Kasumi-1 (cell line): ENCODE results near the gene RPAP2.
A peak's percentile ranks its signal among the peaks of the same experiment; 100 is the strongest.
"Not testable (repeated sequence)": the region's sequence is repeated elsewhere in the genome, so short reads cannot be mapped to it uniquely, and the experiment has no call there.

Experiments
- DNase-seq, 2 experiments: peaks; one replicate each; lab custom pipeline; 2025; lab: John Stamatoyannopoulos, UW

The RPAP2 gene

GRCh38 chr1:92376345-92376744, 77.5 kb downstream of the RPAP2 start:
- peak; percentile 78 to 83 for DNase-seq

- not testable (repeated sequence) for DNase-seq
Measured at GRCh38 chr1:92377991-92378390, 79.1 kb downstream of the RPAP2 start.

GRCh38 chr1:92380867-92381266, 82.0 kb downstream of the RPAP2 start:
- no peak for DNase-seq

- DNase-seq: not testable (repeated sequence)
Measured at GRCh38 chr1:92393966-92394365, 95.1 kb downstream of the RPAP2 start.

DNA sequence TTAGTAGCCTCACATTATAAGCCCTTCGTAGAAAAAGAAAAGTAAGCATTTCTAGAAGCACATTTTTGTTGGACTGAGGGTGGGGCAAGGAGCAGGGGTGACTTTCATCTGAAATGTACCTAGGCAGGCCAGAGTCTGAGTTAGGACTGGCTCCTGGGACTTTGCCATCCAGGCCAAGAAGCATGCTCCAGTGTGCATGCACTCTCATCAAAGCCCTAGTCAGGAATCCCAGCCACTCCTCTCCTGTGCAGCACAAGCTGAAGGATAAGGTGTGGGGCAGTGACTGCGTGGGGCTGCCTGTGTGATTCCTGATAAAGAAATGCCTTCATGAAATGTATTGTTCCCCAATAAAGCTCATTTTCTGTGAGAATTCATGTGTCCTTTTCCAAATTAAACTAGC, 99.7 kb downstream of the RPAP2 start:
- no peak for DNase-seq

DNA sequence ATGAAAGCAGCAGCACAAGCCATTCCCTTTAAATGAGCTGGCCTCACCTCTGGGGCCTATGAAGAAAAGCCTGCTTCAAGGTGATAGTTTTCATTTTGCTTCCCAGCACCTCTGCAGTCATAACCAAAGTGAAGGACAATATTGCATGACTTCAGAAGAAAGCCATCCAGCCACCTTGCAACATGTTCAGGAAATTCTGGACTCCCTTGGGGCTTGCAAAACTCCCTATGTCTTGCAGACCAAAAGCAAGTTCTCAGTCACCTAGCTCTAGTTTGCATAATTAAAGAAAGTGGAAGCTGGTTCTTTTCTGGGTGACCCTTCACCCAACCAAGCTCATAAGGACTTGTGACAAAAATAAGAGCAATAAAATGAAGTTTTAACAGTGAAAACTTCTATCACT, 100.2 kb downstream of the RPAP2 start:
- peak; percentile 22 for DNase-seq

- DNase-seq: no peak
Measured at GRCh38 chr1:92404661-92405060, 105.8 kb downstream of the RPAP2 start.

DNA sequence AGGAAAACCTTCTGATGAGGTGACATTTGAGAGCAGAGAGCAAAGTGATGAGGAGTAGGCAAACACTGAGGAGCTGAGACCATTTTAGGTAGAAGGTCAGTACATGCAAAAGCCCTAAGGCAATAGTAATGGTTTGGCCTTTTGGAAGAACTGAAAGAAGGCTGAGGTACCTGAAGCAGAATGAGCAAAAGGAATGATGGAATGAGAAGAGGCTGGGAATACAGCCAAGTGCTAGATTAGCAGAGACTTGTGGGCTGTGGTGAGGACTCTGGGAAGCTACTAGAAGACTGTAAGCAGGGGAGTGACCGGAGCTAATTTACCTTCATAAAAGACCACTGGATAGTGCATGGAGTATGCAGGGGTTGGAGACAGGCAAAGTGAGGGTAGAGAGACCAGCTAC, 110.0 kb downstream of the RPAP2 start:
- DNase-seq: no peak

- no peak for DNase-seq
Measured at GRCh38 chr1:92409946-92410549, 111.2 kb downstream of the RPAP2 start.

DNA sequence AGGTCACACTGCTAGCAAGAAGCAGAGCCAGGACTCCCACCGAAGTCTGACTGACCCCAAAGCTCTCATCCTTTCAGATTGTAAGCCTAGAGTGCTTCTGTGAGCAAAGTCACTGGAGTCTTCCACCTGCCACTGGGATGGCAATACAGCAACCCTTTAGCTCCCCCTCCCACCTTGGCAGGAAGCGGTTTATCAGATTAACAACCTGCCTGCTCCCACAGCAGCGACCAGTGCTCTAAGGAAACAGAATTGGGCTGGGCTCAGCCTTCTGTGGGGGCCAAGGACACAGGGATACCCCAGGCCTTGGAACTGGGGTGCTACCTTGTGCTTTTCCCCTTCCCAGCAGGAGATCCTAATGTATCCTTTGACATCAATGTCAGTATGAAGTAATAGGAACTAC, 111.8 kb downstream of the RPAP2 start:
- DNase-seq: no peak

DNA sequence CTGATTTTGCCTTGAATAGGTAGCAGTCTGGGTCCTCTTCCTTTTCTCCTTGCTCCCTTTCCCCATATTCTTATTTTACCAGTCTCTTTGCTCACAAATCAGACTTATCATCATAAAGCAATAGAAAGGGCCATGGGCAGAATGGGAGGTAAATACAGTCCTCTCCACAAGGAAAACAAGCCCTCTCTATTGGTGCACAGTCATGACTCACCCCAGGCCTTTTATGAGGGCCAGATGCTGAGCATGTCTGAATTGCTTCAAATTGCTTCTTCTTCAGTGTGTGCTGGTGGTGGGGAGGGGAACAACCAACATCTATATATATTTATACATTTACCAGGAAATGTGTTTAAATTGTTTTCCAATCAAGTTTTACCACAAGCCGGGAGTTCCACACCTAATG, 112.7 kb downstream of the RPAP2 start:
- DNase-seq: peak in 1 of 2 experiments; percentile 8

GRCh38 chr1:92419642-92420041, 120.8 kb downstream of the RPAP2 start:
- no peak for DNase-seq

- DNase-seq: peak; percentile 37 to 42
Measured at GRCh38 chr1:92424381-92424780, 125.5 kb downstream of the RPAP2 start.

DNA sequence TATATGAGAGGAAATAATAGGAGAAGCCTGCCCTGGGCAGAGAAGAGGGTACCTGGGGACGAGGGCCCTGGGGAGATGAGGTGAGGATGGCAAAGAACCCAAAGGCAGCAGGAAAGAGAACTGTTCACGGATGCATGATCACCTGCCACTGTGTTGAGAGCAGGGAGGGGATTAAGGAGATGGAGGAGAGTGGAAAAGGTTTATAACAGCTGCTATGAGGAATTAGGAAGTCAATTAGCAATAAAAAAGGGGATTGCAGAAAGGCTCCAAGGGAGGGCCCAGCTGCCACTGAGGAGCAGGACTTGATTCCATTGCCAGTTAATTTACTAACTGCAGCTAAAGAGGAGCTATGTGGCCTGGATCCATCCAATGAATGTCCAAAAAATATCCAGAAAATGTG, 126.8 kb downstream of the RPAP2 start:
- DNase-seq: no peak

GRCh38 chr1:92430030-92430429, 131.2 kb downstream of the RPAP2 start:
- DNase-seq: no peak

DNA sequence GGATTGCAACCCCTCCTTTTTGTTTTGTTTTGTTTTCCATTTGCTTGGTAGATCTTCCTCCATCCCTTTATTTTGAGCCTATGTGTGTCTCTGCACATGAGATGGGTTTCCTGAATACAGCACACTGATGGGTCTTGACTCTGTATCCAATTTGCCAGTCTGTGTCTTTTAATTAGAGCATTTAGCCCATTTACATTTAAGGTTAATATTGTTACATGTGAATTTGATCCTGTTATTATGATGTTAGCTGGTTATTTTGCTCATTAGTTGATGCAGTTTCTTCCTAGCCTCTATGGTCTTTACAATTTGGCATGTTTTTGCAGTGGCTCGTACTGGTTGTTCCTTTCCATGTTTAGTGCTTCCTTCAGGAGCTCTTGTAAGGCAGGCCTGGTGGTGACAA, 135.7 kb downstream of the RPAP2 start:
- DNase-seq: not testable (repeated sequence)

GRCh38 chr1:92439291-92439690, 140.4 kb downstream of the RPAP2 start:
- DNase-seq: no peak

DNA sequence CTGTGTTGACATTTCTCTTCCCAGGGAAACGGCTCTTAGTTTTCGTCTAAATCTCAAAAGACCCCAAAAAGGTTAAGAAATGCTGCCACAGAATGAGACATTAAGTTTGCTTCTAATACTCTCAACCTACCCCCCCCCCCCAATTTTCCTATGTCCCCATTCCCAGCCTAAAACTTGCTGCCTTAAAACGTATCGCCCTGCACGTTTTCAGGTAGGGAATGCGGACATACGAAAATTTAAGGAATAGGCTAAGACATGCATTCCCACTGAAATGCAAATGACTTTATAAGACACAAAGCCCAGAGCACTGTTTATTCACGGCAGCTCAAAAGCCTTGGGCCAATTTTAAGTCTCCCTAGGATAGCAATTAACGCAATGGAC, 142.4 kb downstream of the RPAP2 start:
- no peak for DNase-seq

DNA sequence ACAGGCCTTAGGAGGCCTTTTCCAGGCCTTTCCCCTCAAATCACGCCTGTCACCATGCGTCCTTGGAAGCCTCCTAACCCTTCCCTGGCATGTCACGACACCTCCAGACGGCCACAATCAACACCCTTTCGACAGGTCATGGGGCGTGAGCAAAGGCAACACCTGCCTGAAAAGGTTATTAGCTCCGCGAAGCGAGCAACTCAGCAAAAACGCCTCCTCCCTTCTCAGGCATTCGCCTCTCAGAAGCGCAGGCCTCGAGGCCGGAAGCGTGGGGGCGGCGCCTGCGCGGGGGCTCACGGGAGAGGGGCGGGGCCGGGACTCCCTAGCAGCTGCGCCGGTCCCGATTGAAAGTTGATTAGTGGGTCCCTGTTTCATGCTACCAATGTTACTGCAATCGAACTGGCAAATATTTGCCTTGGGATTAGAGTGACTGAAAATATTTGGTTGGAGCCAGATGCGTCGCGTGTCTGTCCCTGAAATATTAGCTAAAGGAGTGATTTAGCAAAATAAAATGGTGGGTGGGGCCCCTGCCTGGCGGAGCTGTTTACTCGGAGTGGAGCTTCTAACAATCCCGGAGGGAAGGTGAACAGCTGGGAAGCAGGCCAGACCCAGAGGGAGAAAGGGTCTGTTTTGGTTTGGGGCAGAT, 143.0 kb downstream of the RPAP2 start:
- no peak for DNase-seq

GRCh38 chr1:92442351-92442750, 143.5 kb downstream of the RPAP2 start:
- no peak for DNase-seq

DNA sequence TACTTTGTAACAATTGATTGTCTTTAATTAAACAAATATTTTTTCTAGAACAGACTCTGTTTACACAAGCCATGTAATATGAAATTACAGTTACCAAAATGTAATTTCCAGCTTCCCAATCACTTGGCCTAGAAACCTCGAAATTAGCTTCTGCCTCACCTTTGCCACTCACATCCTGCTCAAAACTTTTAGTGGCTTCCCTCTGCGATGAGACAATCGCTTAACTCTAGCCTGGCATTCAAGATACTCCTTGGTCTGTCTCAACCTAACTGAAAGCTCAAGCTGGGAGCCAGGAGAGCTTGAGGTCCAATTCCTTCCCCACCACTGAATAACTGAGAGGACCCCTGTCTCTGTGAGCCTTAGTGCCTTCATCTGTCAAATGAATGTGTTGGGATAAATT, 145.0 kb downstream of the RPAP2 start:
- no peak for DNase-seq

DNA sequence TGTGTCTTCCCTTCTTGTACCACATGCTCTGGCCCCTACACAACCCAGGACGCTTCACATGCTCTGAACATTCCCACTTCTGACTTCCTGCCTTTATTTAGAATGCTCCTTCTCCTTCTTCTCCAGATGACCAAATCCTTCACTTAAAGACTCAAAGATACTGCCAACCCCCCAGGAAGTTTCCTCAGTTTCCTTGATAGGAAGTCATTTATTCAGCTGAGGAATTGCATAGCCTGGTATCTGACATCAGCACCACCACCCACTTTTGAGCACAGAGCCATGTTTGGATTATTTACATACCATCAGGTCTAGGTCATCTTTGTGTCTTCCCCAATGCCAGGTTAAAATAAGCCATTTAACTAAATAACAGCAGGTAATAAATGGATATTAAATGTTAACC, 145.5 kb downstream of the RPAP2 start:
- DNase-seq: no peak

DNA sequence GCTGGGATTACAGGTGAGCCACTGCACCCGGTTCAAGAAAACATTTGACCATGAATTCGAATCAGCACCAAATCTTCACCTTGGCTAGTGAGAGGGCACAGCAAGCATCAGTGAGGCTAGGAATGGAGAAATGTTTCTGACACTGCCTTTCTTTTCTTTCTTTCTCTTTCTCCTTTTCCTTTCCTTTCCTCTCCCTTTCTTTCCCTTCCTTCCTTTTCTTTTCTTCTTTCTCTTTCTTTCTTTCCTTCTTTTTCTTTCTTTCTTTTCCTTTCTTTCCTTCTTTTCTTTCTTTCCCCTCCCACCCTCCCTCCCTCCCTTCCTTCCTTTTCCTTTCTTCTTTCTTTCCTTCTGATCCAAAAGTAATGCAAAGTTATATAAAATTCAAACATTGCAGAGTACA, 147.0 kb downstream of the RPAP2 start:
- DNase-seq: no peak

DNA sequence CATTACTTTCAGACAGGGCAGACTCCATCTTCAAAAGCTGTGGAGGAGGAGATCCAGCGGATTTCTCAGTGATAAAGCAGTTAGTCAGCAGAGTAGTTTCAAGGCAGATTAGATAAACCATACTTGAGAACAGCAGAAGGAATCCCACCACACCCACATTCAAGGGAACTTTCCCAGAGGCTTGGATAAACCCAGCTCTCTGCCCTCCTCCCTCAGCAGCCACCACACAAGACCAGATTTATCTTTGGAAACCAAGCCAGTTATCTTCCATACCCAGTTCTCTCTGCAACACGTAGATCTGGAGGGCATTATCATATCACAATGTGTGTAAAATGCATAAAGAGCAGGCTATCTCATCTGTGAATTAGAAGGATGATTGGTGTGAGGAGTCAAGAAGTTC, 147.7 kb downstream of the RPAP2 start:
- no peak for DNase-seq
